Transverse colon (tissue), 4 donors: ENCODE results near the gene RICTOR. TPM values are rescaled to one million over a fixed set of nuclear protein-coding genes. Genes with fewer than 3 reads are reported as not detected.
A peak's percentile ranks its signal among the peaks of the same experiment; 100 is the strongest.

ENCODE experiments used
- DNase-seq: peaks from one replicate; pipeline ENCODE4 v3.0.0-alpha.2; 2019
- H3K27ac ChIP-seq, 4 donors: fragments of 200-600 bp; sonication (generic); 2 replicates each; pipeline ENCODE4 v1.5.1; 2016 to 2018; ENCODE audit warnings: inconsistent platforms in 4 of 4
- H3K27me3 ChIP-seq: fragments of 200-600 bp; sonication (generic); 2 replicates; pipeline ENCODE4 v1.5.1; 2017; ENCODE audit warnings: inconsistent platforms
- H3K36me3 ChIP-seq, 4 donors: fragments of 200-600 bp; sonication (generic); 2 replicates each; pipeline ENCODE4 v1.5.1; 2017 to 2019; ENCODE audit warnings: inconsistent platforms in 4 of 4
- H3K4me1 ChIP-seq, 4 donors: fragments of 200-600 bp; sonication (generic); 2 replicates each; pipeline ENCODE4 v1.5.1; 2017 to 2020; ENCODE audit warnings: inconsistent platforms in 4 of 4
- H3K4me3 ChIP-seq, 4 donors: fragments of 200-600 bp; sonication (generic); 1 replicate in 1 of 4; 2 replicates in 3 of 4; pipeline versions ENCODE4 v1.5.1 to v1.6.1; 2017 to 2019; ENCODE audit warnings: inconsistent platforms in 4 of 4
- H3K9me3 ChIP-seq, 2 donors: fragments of 200-600 bp; sonication (generic); 2 replicates each; pipeline ENCODE4 v1.5.1; 2017 to 2019; ENCODE audit warnings: inconsistent platforms in 2 of 2
- CTCF ChIP-seq, 5 experiments: fragments of 200-600 bp in 3 of 5; fragments of 450-650 bp in 2 of 5; sonication (generic) in 3 of 5; IDR thresholded peaks; 1 replicate in 2 of 5; 2 replicates in 3 of 5; pipeline ENCODE4 v1.5.1; 2016 to 2017; ENCODE audit warnings: antibody characterized with exemption in 5 of 5, inconsistent platforms in 3 of 5, mild to moderate bottlenecking in 2 of 5, moderate library complexity in 1 of 5
- EP300 ChIP-seq: sonication (generic); formaldehyde crosslinking; IDR thresholded peaks from one replicate; pipeline ENCODE4 v1.6.1; 2017; ENCODE audit warnings: antibody characterized with exemption, low read depth
- POLR2A ChIP-seq: fragments of 450-650 bp; IDR thresholded peaks from one replicate; pipeline ENCODE4 v1.6.1; 2016; ENCODE audit warnings: antibody characterized with exemption, mild to moderate bottlenecking, moderate library complexity
- POLR2AphosphoS5 ChIP-seq, 3 donors: sonication (generic); formaldehyde crosslinking; IDR thresholded peaks; one replicate each; pipeline ENCODE4 v1.6.1; 2016; ENCODE audit warnings: antibody characterized with exemption in 3 of 3
- WGBS, 2 donors: methylation state at CpG; one replicate each; pipeline ENCODE4 v1.1.5; 2018; ENCODE audit warnings: low coverage in 1 of 2; 5-methylcytosine and 5-hydroxymethylcytosine counted together
- in situ Hi-C, 4 donors: fragments of 200-750 bp; cut with MboI; loops; one replicate each; pipeline versions ENCODE4 v1.15.0 to v1.15.1; 2017; ENCODE audit warnings: low sequenced_read_pairs in 3 of 4, low pct_ligation_motif_present in 1 of 4, low pct_unique_long_range_greater_than_20kb in 1 of 4
- intact Hi-C: fragments of 100-400 bp; cut with DNase I; formaldehyde crosslinking; loops from one replicate; pipeline ENCODE4 v1.15.1; 2023; ENCODE audit warnings: low total_unique reads
- total RNA-seq, 4 donors: library from RNA; depleted of rRNA; stranded (reverse); fragments of >200 nt; gene quantifications; one replicate each; pipeline ENCODE4 v1.1.0, GENCODE V29; 2016

The RICTOR gene
- total RNA-seq, 4 donors from 2014 or later, result 20.7 to 44.8 (median 25.8) TPM

GRCh38 chr5:38929838-38930237, 144.4 kb downstream of the RICTOR start:
- intact Hi-C loops (loop anchor here (10.0 kb wide), 1 partner anchor 95 kb away; no protein-coding TSS in a partner anchor), in situ Hi-C loops (no loop called here)
- no peaks in the 10 kb centered on the region for H3K27me3 ChIP-seq
- peaks cover 0 to 8% (median 1%) of the 10 kb centered on the region in 4 donors for H3K4me1 ChIP-seq
- no peak for DNase-seq
- H3K4me3 ChIP-seq, result no peak overlapping the region
- no peak overlapping the region for H3K27ac ChIP-seq
- TF ChIP-seq CTCF (IDR thresholded peaks at IDR 0.05), result no peak
- no peak for TF ChIP-seq POLR2AphosphoS5 (IDR thresholded peaks at IDR 0.05)
- TF ChIP-seq EP300, result no peak
- TF ChIP-seq POLR2A, result no peak
- H3K36me3 ChIP-seq, result no peaks in the 10 kb centered on the region
- H3K9me3 ChIP-seq, result no peaks in the 10 kb centered on the region
- WGBS, 2 donors, result 37 to 54% methylated on average over 2 of the region's 2 CpGs

DNA sequence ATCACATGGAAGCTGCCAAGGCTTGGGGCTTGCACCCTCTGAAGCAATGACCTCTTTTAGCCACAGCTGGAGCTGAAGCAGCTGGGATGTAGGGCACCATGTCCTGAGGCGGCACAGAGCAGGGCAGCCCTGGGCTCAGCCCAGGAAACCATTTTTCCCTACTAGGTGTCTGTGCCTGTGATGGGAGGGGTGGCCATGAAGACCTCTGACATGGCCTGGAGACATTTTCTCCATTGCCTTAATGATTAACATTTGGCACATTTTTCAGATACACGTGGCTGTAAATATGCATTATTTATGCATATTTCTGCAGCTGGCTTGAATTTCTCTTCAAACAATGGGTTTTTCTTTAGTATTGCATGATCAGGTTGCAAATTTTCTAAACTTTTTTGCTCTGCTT, 146.7 kb downstream of the RICTOR start:
- 80 to 83% methylated on average over 1 to 2 of the region's 2 CpGs for WGBS, 2 donors
- Histone ChIP-seq H3K27ac (no peak overlapping the region), H3K27me3 (no peaks in the 10 kb centered on the region), H3K4me1 (peaks cover 0 to 20% (median 1%) of the 10 kb centered on the region in 4 donors), H3K36me3 (no peaks in the 10 kb centered on the region), H3K9me3 (no peaks in the 10 kb centered on the region), H3K4me3 (no peak overlapping the region)
- in situ Hi-C loops, result no loop called here
- no peak for DNase-seq
- TF ChIP-seq POLR2AphosphoS5 (IDR thresholded peaks at IDR 0.05) (no peak), EP300 (no peak), POLR2A (no peak), CTCF (IDR thresholded peaks at IDR 0.05) (no peak)
- intact Hi-C loops, result loop anchor here (10.0 kb wide), 1 partner anchor 93 kb away; no protein-coding TSS in a partner anchor

GRCh38 chr5:38926121-38926520, 148.1 kb downstream of the RICTOR start:
- TF ChIP-seq POLR2A (no peak), CTCF (IDR thresholded peaks at IDR 0.05) (no peak), POLR2AphosphoS5 (IDR thresholded peaks at IDR 0.05) (no peak), EP300 (no peak)
- H3K4me3 ChIP-seq, result no peak overlapping the region
- peaks cover 0 to 20% (median 1%) of the 10 kb centered on the region in 4 donors for H3K4me1 ChIP-seq
- no peaks in the 10 kb centered on the region for H3K36me3 ChIP-seq
- H3K27me3 ChIP-seq, result no peaks in the 10 kb centered on the region
- H3K27ac ChIP-seq, result peak overlapping the region in 1 of 4 donors; percentile 80
- DNase-seq, result no peak
- in situ Hi-C loops, result no loop called here
- 69 to 78% methylated on average over 3 of the region's 3 CpGs for WGBS, 2 donors
- no peaks in the 10 kb centered on the region for H3K9me3 ChIP-seq
- intact Hi-C loops, result loop anchor here (10.0 kb wide), 1 partner anchor 91 kb away; no protein-coding TSS in a partner anchor

- Histone ChIP-seq H3K36me3 (no peaks in the 10 kb centered on the region), H3K9me3 (no peaks in the 10 kb centered on the region), H3K27me3 (no peaks in the 10 kb centered on the region), H3K4me3 (no peak overlapping the region), H3K4me1 (peaks cover 0 to 20% (median 1%) of the 10 kb centered on the region in 4 donors), H3K27ac (peak overlapping the region; percentile 17 to 80 (median 41))
- DNase-seq, result no peak
- in situ Hi-C loops, result no loop called here
- no peak for TF ChIP-seq EP300
- TF ChIP-seq CTCF (IDR thresholded peaks at IDR 0.05), result no peak
- TF ChIP-seq POLR2AphosphoS5 (IDR thresholded peaks at IDR 0.05), result no peak
- no peak for TF ChIP-seq POLR2A
- 78 to 88% methylated on average over 6 of the region's 6 CpGs for WGBS, 2 donors
- intact Hi-C loops, result loop anchor here (10.0 kb wide), 1 partner anchor 91 kb away; no protein-coding TSS in a partner anchor
These were observed 148.9 kb downstream of the RICTOR start for GRCh38 chr5:38925154-38925925.
